Ascending aorta (tissue), 2 donors: ENCODE data around the gene ZCCHC18. TPM values are rescaled to one million over a fixed set of nuclear protein-coding genes. Genes with fewer than 3 reads are reported as not detected.

Source experiments
- DNase-seq, 2 donors: peaks; one replicate each; pipeline ENCODE4 v3.0.0-alpha.2; 2019; ENCODE audit warnings: low spot score in 2 of 2
- H3K27ac ChIP-seq, 2 donors: fragments of 200-600 bp; sonication (generic); one replicate each; pipeline ENCODE4 v1.5.1; 2016 to 2017; ENCODE audit warnings: mild to moderate bottlenecking in 1 of 2
- H3K27me3 ChIP-seq: fragments of 200-600 bp; sonication (generic); one replicate; pipeline ENCODE4 v1.5.1; 2017
- H3K36me3 ChIP-seq, 2 donors: fragments of 200-600 bp; sonication (generic); one replicate each; pipeline ENCODE4 v1.5.1; 2016
- H3K4me1 ChIP-seq, 2 donors: fragments of 200-600 bp; sonication (generic); one replicate each; pipeline ENCODE4 v1.5.1; 2016 to 2017; ENCODE audit warnings: mild to moderate bottlenecking in 1 of 2
- H3K4me3 ChIP-seq, 2 donors: fragments of 200-600 bp; sonication (generic); one replicate each; pipeline ENCODE4 v1.5.1; 2016 to 2017; ENCODE audit warnings: mild to moderate bottlenecking in 1 of 2
- H3K9me3 ChIP-seq, 2 donors: fragments of 200-600 bp; sonication (generic); one replicate each; pipeline ENCODE4 v1.5.1; 2016
- CTCF ChIP-seq, 3 experiments: fragments of 200-600 bp in 2 of 3; fragments of 450-650 bp in 1 of 3; sonication (generic) in 2 of 3; IDR thresholded peaks; one replicate each; pipeline ENCODE4 v1.5.1; 2016 to 2019; ENCODE audit warnings: antibody characterized with exemption in 3 of 3, mild to moderate bottlenecking in 1 of 3, moderate library complexity in 1 of 3
- intact Hi-C: fragments of 100-400 bp; cut with DNase I; formaldehyde crosslinking; loops from one replicate; pipeline ENCODE4 v1.15.1; 2023
- total RNA-seq: library from RNA; depleted of rRNA; stranded (reverse); fragments of >200 nt; gene quantifications from one replicate; pipeline ENCODE4 v1.1.0, GENCODE V29; 2016

Gene ZCCHC18
- total RNA-seq, 1 donor from 2014 or later, result 0.21 TPM

GRCh38 chrX:104156630-104157529 is 44.6 kb downstream of the ZCCHC18 start, which contains the start of gene SLC25A53:
Gene SLC25A53, minus strand, starts transcription at chrX:104157009. Its CDS starts 51,752 bp downstream, at chrX:104105257.
- Histone ChIP-seq H3K4me3 (peak within 1 kb of the TSS; percentile 37 to 77), H3K9me3 (no peaks in the 10 kb centered on the region), H3K27ac (peak within 1 kb of the TSS; percentile 90 to 93), H3K4me1 (no peaks in the 10 kb centered on the region), H3K36me3 (no peaks in the 10 kb centered on the region), H3K27me3 (no peaks in the 10 kb centered on the region)
- DNase-seq, result peak; percentile 28 to 85
- intact Hi-C loops, result loop anchor here (1.0 to 10.0 kb wide), 2 partner anchors 9 to 472 kb away; partner anchors contain the start of genes FAM199X and MORF4L2
- TF ChIP-seq CTCF (IDR thresholded peaks at IDR 0.05), result no peak

Other genes starting within 250 kb of the ZCCHC18 start
- gene TMSB15B, start 149.9 kb upstream of the ZCCHC18 start, total RNA-seq, result 0.32 TPM
- not detected for gene H2BW1, start 98.8 kb upstream of the ZCCHC18 start, total RNA-seq
- not detected for gene H2BW2, start 72.6 kb upstream of the ZCCHC18 start, total RNA-seq
- 0.11 TPM for gene TMSB15C, start 36.3 kb upstream of the ZCCHC18 start, total RNA-seq
- 3.1 TPM for gene SLC25A53, start 44.5 kb downstream of the ZCCHC18 start, total RNA-seq
- 10.4 TPM for gene FAM199X, start 53.9 kb downstream of the ZCCHC18 start, total RNA-seq
- not detected for gene ESX1, start 142.4 kb downstream of the ZCCHC18 start, total RNA-seq